SK-N-SH (cell line): ENCODE results near the gene CUL1.

Source experiments
- ELF1 ChIP-seq: IDR thresholded peaks from 2 replicates; pipeline ENCODE4 v1.4.0; 2012
- EP300 ChIP-seq, 2 experiments: IDR thresholded peaks; 2 replicates each; pipeline versions ENCODE4 v1.4.0 to v1.6.1; 2012; ENCODE audit warnings: borderline replicate concordance in 1 of 2, low read depth in 1 of 2, low read length in 1 of 2
- EZH2phosphoT487 ChIP-seq: fragments of 200-600 bp; sonication (generic); IDR thresholded peaks from 2 replicates; pipeline ENCODE4 v1.6.1; 2017; ENCODE audit warnings: low read depth, mixed run types, mild to moderate bottlenecking, antibody characterized with exemption, moderate library complexity, borderline replicate concordance
- FOSL2 ChIP-seq: IDR thresholded peaks from 2 replicates; pipeline ENCODE4 v1.4.0; 2012; ENCODE audit warnings: low read depth, mild to moderate bottlenecking, moderate library complexity, borderline replicate concordance
- GABPA ChIP-seq: IDR thresholded peaks from 2 replicates; pipeline ENCODE4 v1.4.0; 2012; ENCODE audit warnings: low read depth, mild to moderate bottlenecking
- GATA2 ChIP-seq: sonication (generic); formaldehyde crosslinking; IDR thresholded peaks from 2 replicates; pipeline ENCODE4 v1.5.0; 2020; ENCODE audit warnings: mild to moderate bottlenecking, missing genetic modification reagents
- JUND ChIP-seq: IDR thresholded peaks from 2 replicates; pipeline ENCODE4 v1.4.0; 2012
- POLR2AphosphoS5 ChIP-seq: IDR thresholded peaks from 2 replicates; pipeline ENCODE4 v1.6.1; 2012; ENCODE audit warnings: low read depth, low read length
- REST ChIP-seq: IDR thresholded peaks from 2 replicates; pipeline ENCODE4 v1.6.1; 2012; ENCODE audit warnings: mild to moderate bottlenecking, low read depth, low read length, moderate library complexity
- TAF1 ChIP-seq: IDR thresholded peaks from 2 replicates; pipeline ENCODE4 v1.6.1; 2012; ENCODE audit warnings: low read depth, mild to moderate bottlenecking, low read length, moderate library complexity, borderline replicate concordance
- TF ChIP-seq, protein P1 (sequence below): fragments of 200-600 bp; sonication (generic); IDR thresholded peaks from 2 replicates; pipeline ENCODE4 v1.6.1; 2017; ENCODE audit warnings: antibody characterized with exemption, mild to moderate bottlenecking, moderate library complexity

GRCh38 chr7:148815612-148816011 is 116.9 kb downstream of the CUL1 start:
- TF ChIP-seq REST (no peak), FOSL2 (no peak), EP300 (IDR thresholded peaks at IDR 0.05; ENCODE audit: borderline replicate concordance in 1 of 2, low read depth in 1 of 2, low read length in 1 of 2) (no peak), TAF1 (no peak), ELF1 (no peak), EZH2phosphoT487 (no peak), GATA2 (no peak), POLR2AphosphoS5 (no peak), JUND (no peak), GABPA (no peak)
- TF ChIP-seq, protein P1, sequence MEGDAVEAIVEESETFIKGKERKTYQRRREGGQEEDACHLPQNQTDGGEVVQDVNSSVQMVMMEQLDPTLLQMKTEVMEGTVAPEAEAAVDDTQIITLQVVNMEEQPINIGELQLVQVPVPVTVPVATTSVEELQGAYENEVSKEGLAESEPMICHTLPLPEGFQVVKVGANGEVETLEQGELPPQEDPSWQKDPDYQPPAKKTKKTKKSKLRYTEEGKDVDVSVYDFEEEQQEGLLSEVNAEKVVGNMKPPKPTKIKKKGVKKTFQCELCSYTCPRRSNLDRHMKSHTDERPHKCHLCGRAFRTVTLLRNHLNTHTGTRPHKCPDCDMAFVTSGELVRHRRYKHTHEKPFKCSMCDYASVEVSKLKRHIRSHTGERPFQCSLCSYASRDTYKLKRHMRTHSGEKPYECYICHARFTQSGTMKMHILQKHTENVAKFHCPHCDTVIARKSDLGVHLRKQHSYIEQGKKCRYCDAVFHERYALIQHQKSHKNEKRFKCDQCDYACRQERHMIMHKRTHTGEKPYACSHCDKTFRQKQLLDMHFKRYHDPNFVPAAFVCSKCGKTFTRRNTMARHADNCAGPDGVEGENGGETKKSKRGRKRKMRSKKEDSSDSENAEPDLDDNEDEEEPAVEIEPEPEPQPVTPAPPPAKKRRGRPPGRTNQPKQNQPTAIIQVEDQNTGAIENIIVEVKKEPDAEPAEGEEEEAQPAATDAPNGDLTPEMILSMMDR, result no peak
